ENCODE measurements around the gene PGS1. TPM values are rescaled to one million over a fixed set of nuclear protein-coding genes. Genes with fewer than 3 reads are reported as not detected.

The PGS1 gene
- total RNA-seq, 1 donor = 35.4 TPM

DNA sequence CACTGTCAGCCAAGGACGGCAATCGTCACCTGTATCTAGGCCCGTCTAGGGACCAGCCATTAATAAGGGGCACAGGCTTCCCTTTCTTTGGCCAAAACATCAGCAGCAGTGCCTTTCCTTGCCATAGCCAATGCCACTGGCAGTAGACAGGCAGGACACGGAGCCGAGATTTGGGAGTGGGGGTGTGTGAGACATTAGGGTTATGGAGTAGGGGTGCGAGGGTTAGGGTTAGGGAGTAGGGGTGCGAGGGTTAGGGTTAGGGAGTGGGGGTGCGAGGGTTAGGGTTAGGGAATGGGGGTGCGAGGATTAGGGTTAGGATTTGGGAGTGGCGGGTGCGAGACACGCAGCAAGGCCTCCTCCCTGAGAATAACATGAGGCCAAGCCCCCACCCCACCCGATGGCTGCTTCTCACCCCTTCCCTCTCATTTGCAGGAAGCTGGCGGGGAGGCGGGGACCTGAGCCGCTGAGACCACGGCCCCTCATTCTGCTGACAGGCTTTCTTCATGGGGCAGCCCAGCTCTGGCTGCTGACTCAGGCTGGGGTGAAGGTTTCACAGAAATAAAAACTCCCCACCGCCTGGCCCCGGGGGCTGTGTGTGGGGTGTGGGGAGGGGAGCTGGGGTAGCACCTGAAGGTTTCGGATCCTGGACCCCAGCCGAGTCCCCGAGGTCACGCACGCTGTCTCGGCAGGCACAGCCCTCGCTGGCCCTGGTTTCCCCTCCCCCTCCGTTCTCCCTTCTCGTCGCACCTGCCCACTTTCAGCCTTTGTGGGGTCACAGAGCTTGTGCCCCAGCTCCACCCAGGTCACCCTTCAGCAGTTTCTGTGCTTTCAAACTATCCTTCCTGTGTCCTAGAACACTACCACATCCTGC, 93.8 kb downstream of the PGS1 start:
- H3K4me3 ChIP-seq (ENCODE audit: low read depth, low read length) = no peak overlapping the region
- no peak for DNase-seq (ENCODE audit: low read depth)
- TF ChIP-seq, protein P1, sequence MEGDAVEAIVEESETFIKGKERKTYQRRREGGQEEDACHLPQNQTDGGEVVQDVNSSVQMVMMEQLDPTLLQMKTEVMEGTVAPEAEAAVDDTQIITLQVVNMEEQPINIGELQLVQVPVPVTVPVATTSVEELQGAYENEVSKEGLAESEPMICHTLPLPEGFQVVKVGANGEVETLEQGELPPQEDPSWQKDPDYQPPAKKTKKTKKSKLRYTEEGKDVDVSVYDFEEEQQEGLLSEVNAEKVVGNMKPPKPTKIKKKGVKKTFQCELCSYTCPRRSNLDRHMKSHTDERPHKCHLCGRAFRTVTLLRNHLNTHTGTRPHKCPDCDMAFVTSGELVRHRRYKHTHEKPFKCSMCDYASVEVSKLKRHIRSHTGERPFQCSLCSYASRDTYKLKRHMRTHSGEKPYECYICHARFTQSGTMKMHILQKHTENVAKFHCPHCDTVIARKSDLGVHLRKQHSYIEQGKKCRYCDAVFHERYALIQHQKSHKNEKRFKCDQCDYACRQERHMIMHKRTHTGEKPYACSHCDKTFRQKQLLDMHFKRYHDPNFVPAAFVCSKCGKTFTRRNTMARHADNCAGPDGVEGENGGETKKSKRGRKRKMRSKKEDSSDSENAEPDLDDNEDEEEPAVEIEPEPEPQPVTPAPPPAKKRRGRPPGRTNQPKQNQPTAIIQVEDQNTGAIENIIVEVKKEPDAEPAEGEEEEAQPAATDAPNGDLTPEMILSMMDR (IDR thresholded peaks at IDR 0.05; ENCODE audit: insufficient read depth, low read depth, low read length) = no peak

DNA sequence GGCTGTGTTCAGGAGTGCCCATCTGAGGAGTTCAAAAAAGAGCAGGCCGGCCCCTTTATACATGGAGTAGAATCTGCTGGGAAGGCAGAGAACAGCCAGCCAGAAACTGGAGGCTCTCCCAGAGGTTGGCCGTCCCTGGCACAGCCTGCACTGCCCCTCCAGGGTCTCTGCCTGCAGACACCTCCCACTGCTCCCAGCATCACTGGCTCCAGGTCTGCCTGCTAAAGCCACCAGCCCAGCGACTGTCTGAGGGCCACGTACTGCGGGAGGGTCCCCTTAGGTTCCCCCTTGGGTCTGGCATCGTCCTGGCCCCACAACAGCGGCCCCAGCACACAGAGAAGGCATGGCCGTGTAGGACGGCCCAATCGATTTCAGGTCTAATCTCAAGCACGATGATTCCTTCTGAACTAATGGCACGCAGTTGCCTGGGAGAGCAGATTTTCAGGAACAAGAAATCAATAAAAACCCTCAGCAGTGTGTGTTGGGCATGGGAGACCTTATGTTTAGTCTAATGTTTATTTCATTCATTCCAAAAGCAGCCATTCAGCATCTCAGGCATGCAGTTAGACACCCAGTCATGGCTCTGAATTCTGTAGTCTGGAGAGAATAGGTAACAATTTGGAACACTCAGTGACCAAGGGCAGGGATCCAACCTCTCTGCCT, 95.6 kb downstream of the PGS1 start:
- no peak overlapping the region for H3K4me3 ChIP-seq (ENCODE audit: low read depth, low read length)
- DNase-seq (ENCODE audit: low read depth) = no peak
- TF ChIP-seq, protein P1 (IDR thresholded peaks at IDR 0.05; ENCODE audit: insufficient read depth, low read depth, low read length) = no peak

Small RNA genes lying within 50 kb of the gene (small RNA-seq; reads per million reads assigned to genes)
- 0.28 reads per million for gene RF00415
- not detected for gene RN7SL236P

Other genes with a start within 250 kb of the PGS1 start
- 4.2 and 5.2 TPM in 2 replicates for gene TMC6, start 249.9 kb upstream of the PGS1 start, total RNA-seq
- not detected in 2 replicates for gene TMC8, start 247.9 kb upstream of the PGS1 start, total RNA-seq
- gene C17orf99, start 232.3 kb upstream of the PGS1 start, total RNA-seq = not detected in 2 replicates
- 10.6 and 16.0 TPM in 2 replicates for gene SYNGR2, start 210.1 kb upstream of the PGS1 start, total RNA-seq
- 87.2 and 158 TPM in 2 replicates for gene TK1, start 191.6 kb upstream of the PGS1 start, total RNA-seq
- 19.0 and 21.6 TPM in 2 replicates for gene AFMID, start 191.3 kb upstream of the PGS1 start, total RNA-seq
- 39.0 and 50.1 TPM in 2 replicates for gene BIRC5, start 164.4 kb upstream of the PGS1 start, total RNA-seq
- gene TMEM235, start 147.0 kb upstream of the PGS1 start, total RNA-seq = not detected in 2 replicates
- 59.6 and 70.0 TPM in 2 replicates for gene SOCS3, start 18.6 kb upstream of the PGS1 start, total RNA-seq
- not detected in 2 replicates for gene DNAH17, start 198.7 kb downstream of the PGS1 start, total RNA-seq

Data from fibroblast of villous mesenchyme (primary cell).